Activated T-helper 1 cell treated with anti-CD3 and anti-CD28 coated beads, Interleukin-2, amount 50 U/mL, for 16 hours (primary cell): Measurements from ENCODE around the gene FEM1C.

Experiments
- DNase-seq, 2 donors: peaks; one replicate each; pipeline ENCODE4 v3.0.0-alpha.2; 2020; ENCODE audit warnings: low read depth in 1 of 2, low spot score in 1 of 2

FEM1C gene

GRCh38 chr5:115544436-115545350, at the start of gene FEM1C:
Gene FEM1C, minus strand, starts transcription at chr5:115544775. Its CDS starts 1,282 bp downstream, at chr5:115543493.
- DNase-seq = peak; percentile 94 to 98

- DNase-seq = no peak
Measured at GRCh38 chr5:115589043-115589442, 44.5 kb upstream of the FEM1C start.

- no peak for DNase-seq
Measured at GRCh38 chr5:115588640-115589039, 44.1 kb upstream of the FEM1C start.

GRCh38 chr5:115586525-115587146, 42.1 kb upstream of the FEM1C start:
- DNase-seq = no peak

- DNase-seq = no peak
Measured at GRCh38 chr5:115585265-115585664, 40.7 kb upstream of the FEM1C start.

GRCh38 chr5:115584501-115584900, 39.9 kb upstream of the FEM1C start:
- no peak for DNase-seq

- DNase-seq = no peak
Measured at GRCh38 chr5:115583474-115583873, 38.9 kb upstream of the FEM1C start.

GRCh38 chr5:115580941-115581340, 36.4 kb upstream of the FEM1C start:
- DNase-seq = no peak

GRCh38 chr5:115579747-115580173, 35.2 kb upstream of the FEM1C start:
- no peak for DNase-seq

GRCh38 chr5:115579216-115579615, 34.6 kb upstream of the FEM1C start:
- no peak for DNase-seq

GRCh38 chr5:115578657-115579056, 34.1 kb upstream of the FEM1C start:
- DNase-seq = no peak

GRCh38 chr5:115577741-115578140, 33.2 kb upstream of the FEM1C start:
- no peak for DNase-seq

GRCh38 chr5:115577329-115577728, 32.8 kb upstream of the FEM1C start:
- no peak for DNase-seq

GRCh38 chr5:115575167-115576070, 30.8 kb upstream of the FEM1C start:
- no peak for DNase-seq

GRCh38 chr5:115573133-115573532, 28.6 kb upstream of the FEM1C start:
- no peak for DNase-seq

GRCh38 chr5:115571441-115571878, 26.9 kb upstream of the FEM1C start:
- no peak for DNase-seq

GRCh38 chr5:115568668-115569067, 24.1 kb upstream of the FEM1C start:
- DNase-seq = no peak

GRCh38 chr5:115565233-115565632, 20.7 kb upstream of the FEM1C start:
- no peak for DNase-seq

- no peak for DNase-seq
Measured at GRCh38 chr5:115561176-115561575, 16.6 kb upstream of the FEM1C start.

- DNase-seq = no peak
Measured at GRCh38 chr5:115559524-115559923, 14.9 kb upstream of the FEM1C start.

- no peak for DNase-seq
Measured at GRCh38 chr5:115558388-115558956, 13.9 kb upstream of the FEM1C start.
